Fibroblast of mammary gland (primary cell): ENCODE measurements around the gene CYRIA.
A peak's percentile ranks its signal among the peaks of the same experiment; 100 is the strongest.

Experiments
- DNase-seq: peaks from one replicate; pipeline ENCODE4 v3.0.0-alpha.2; 2010; ENCODE audit warnings: low read depth
- H3K4me3 ChIP-seq: 2 replicates; pipeline ENCODE4 v1.5.1; 2011; ENCODE audit warnings: low read depth, mild to moderate bottlenecking, low read length, moderate library complexity; ENCODE audit not compliant: control insufficient read depth
- CTCF ChIP-seq: conservative IDR thresholded peaks from 2 replicates; pipeline ENCODE4 v1.5.1; 2011; ENCODE audit warnings: low read depth, low read length, inconsistent platforms; ENCODE audit not compliant: control insufficient read depth, insufficient read depth

CYRIA gene

GRCh38 chr2:16619576-16620245, 45.9 kb downstream of the CYRIA start:
- no peak overlapping the region for H3K4me3 ChIP-seq
- TF ChIP-seq CTCF, result no peak
- no peak for DNase-seq

- no peak overlapping the region for H3K4me3 ChIP-seq
- DNase-seq, result peak; percentile 60
- TF ChIP-seq CTCF, result peak; percentile 67
These were observed 48.1 kb downstream of the CYRIA start for GRCh38 chr2:16617282-16618266.
